Endothelial cell of umbilical vein (primary cell): Measurements from ENCODE around the gene ABI3. TPM values are rescaled to one million over a fixed set of nuclear protein-coding genes. Genes with fewer than 3 reads are reported as not detected.

ENCODE experiments used
- BruUV-seq: library from RNA; stranded (reverse); fragments of 400-500 nt; replicated peaks from 2 replicates; lab custom pipeline; 2021; lab: Mats Ljungman, UMichigan
- CTCF ChIA-PET: fragments of 300-600, 350-600 bp; sonication (Branson Sonifier 250); formaldehyde crosslinking; loops from one replicate; lab custom pipeline; 2021; ENCODE audit warnings: antibody characterized with exemption, inconsistent platforms; lab: Charles Lee
- POLR2A ChIA-PET: fragments of 300-600, 350-600 bp; sonication (Branson Sonifier 250); formaldehyde crosslinking; loops from one replicate; lab custom pipeline; 2021; ENCODE audit warnings: antibody characterized with exemption, inconsistent platforms; lab: Charles Lee
- DNase-seq: peaks from one replicate; pipeline ENCODE4 v3.0.0-alpha.2; 2011; ENCODE audit warnings: low read depth, low spot score
- FAIRE-seq: peaks from 2 replicates; lab custom pipeline; 2011; peaks lifted over from hg19 to GRCh38; lab: Jason Lieb, UNC
- H2AFZ ChIP-seq: 2 replicates; pipeline ENCODE4 v1.6.0; 2012; ENCODE audit warnings: low read depth, low read length, control low read depth, inconsistent platforms
- H3K27ac ChIP-seq: 2 replicates; pipeline ENCODE4 v1.5.1; 2011; ENCODE audit warnings: low read depth, mild to moderate bottlenecking, control low read depth, low read length, moderate library complexity; ENCODE audit not compliant: insufficient read depth
- H3K27me3 ChIP-seq, 2 experiments: 2 replicates each; pipeline versions ENCODE4 v1.6.0 to v1.6.1; 2011; ENCODE audit warnings: low read length in 2 of 2, mixed read lengths in 1 of 2; ENCODE audit not compliant: control insufficient read depth in 2 of 2, insufficient read depth in 2 of 2
- H3K36me3 ChIP-seq, 2 experiments: 2 replicates in 1 of 2; 3 replicates in 1 of 2; pipeline ENCODE4 v1.5.1; 2011; ENCODE audit warnings: low read length in 2 of 2, mild to moderate bottlenecking in 1 of 2, moderate library complexity in 1 of 2; ENCODE audit not compliant: control insufficient read depth in 2 of 2, insufficient read depth in 2 of 2; ENCODE audit errors: extremely low read depth in 1 of 2
- H3K4me1 ChIP-seq: 3 replicates; pipeline ENCODE4 v1.5.1; 2011; ENCODE audit warnings: mild to moderate bottlenecking, low read length; ENCODE audit not compliant: control insufficient read depth, insufficient read depth; ENCODE audit errors: extremely low read depth
- H3K4me2 ChIP-seq: 2 replicates; pipeline ENCODE4 v1.6.1; 2011; ENCODE audit warnings: low read length, control low read depth, mixed read lengths; ENCODE audit not compliant: insufficient read depth
- H3K4me3 ChIP-seq, 3 experiments: fragments of 200-600 bp in 1 of 3; sonication (generic), shearing (Covaris generic) in 1 of 3; replicated peaks in 1 of 3; 2 replicates each; pipeline ENCODE4 v1.5.1; 2011 to 2016; ENCODE audit warnings: control low read depth in 3 of 3, low read length in 3 of 3, mild to moderate bottlenecking in 2 of 3, inconsistent platforms in 1 of 3, low read depth in 1 of 3, moderate library complexity in 1 of 3; ENCODE audit not compliant: insufficient read depth in 1 of 3
- H3K79me2 ChIP-seq: 2 replicates; pipeline ENCODE4 v1.6.0; 2012; ENCODE audit warnings: low read length, inconsistent platforms; ENCODE audit not compliant: control insufficient read depth, insufficient read depth
- H3K9ac ChIP-seq: replicated peaks from 2 replicates; pipeline ENCODE3; 2011; ENCODE audit warnings: low read length, control low read depth; ENCODE audit not compliant: insufficient read depth; ENCODE audit errors: extremely low read depth
- H3K9me1 ChIP-seq: replicated peaks from 3 replicates; pipeline ENCODE4 v1.6.0; 2011; ENCODE audit warnings: mild to moderate bottlenecking, low read length; ENCODE audit not compliant: control insufficient read depth, insufficient read depth; ENCODE audit errors: extremely low read depth
- H3K9me3 ChIP-seq: replicated peaks from 2 replicates; pipeline ENCODE4 v1.5.1; 2012; ENCODE audit warnings: low read length, inconsistent platforms; ENCODE audit not compliant: control insufficient read depth, insufficient read depth
- H4K20me1 ChIP-seq: replicated peaks from 2 replicates; pipeline ENCODE3; 2011; ENCODE audit warnings: mild to moderate bottlenecking, low read length; ENCODE audit not compliant: control insufficient read depth, insufficient read depth; ENCODE audit errors: extremely low read depth
- EZH2 ChIP-seq: IDR thresholded peaks from 2 replicates; pipeline ENCODE4 v1.6.1; 2012; ENCODE audit warnings: borderline replicate concordance, low read depth, mild to moderate bottlenecking, moderate library complexity, low read length, inconsistent platforms; ENCODE audit not compliant: severe bottlenecking
- FOS ChIP-seq: IDR thresholded peaks from 2 replicates; pipeline ENCODE4 v1.6.1; 2011; ENCODE audit warnings: mild to moderate bottlenecking, low read length, moderate library complexity, borderline replicate concordance; ENCODE audit not compliant: insufficient read depth
- GATA2 ChIP-seq: IDR thresholded peaks from 2 replicates; pipeline ENCODE4 v1.7.0; 2011; ENCODE audit warnings: low read depth, mild to moderate bottlenecking, moderate library complexity, mixed read lengths, low read length; ENCODE audit not compliant: insufficient read length, insufficient read depth
- JUN ChIP-seq: IDR thresholded peaks from 2 replicates; pipeline ENCODE4 v1.6.1; 2011; ENCODE audit warnings: borderline replicate concordance, low read depth; ENCODE audit not compliant: insufficient read length, insufficient read depth
- MYC ChIP-seq: IDR thresholded peaks from one replicate; pipeline ENCODE4 v1.6.1; 2011; ENCODE audit warnings: mild to moderate bottlenecking, low read depth, low read length
- POLR2A ChIP-seq: IDR thresholded peaks from 2 replicates; pipeline ENCODE4 v1.6.1; 2012; ENCODE audit warnings: low read depth, mild to moderate bottlenecking, control low read depth, low read length
- POLR2AphosphoS5 ChIP-seq: IDR thresholded peaks from 2 replicates; pipeline ENCODE4 v1.6.1; 2012; ENCODE audit warnings: low read depth, mild to moderate bottlenecking, control low read depth, low read length, moderate library complexity; ENCODE audit not compliant: insufficient read depth
- dilution Hi-C: fragments of 300-500 bp; cut with MboI; formaldehyde crosslinking; loops from one replicate; pipeline ENCODE4 v1.15.0; 2019; ENCODE audit warnings: low sequenced_read_pairs; ENCODE audit not compliant: extremely low pct_ligation_motif_present
- intact Hi-C: fragments of 100-400 bp; cut with micrococcal nuclease; formaldehyde crosslinking; loops from one replicate; pipeline ENCODE4 v1.10.0; 2022
- polyA plus RNA-seq, 4 experiments: library from polyadenylated mRNA; depleted of rRNA in 3 of 4; stranded (reverse) in 3 of 4; unstranded in 1 of 4; fragments of >200 nt; gene quantifications; 2 replicates each; pipeline versions ENCODE4 v1.2.1 to v1.2.3, GENCODE V29; 2011 to 2012; ENCODE audit warnings: missing spikeins in 1 of 4
- total RNA-seq: library from RNA; stranded (reverse); gene quantifications from 2 replicates; pipeline ENCODE4 v1.2.3, GENCODE V29; 2021
- TF ChIP-seq, protein P1 (sequence below): IDR thresholded peaks from 2 replicates; pipeline ENCODE4 v1.6.1; 2011; ENCODE audit not compliant: insufficient read depth, insufficient read length
- TF ChIP-seq, protein P2 (sequence below), 2 donors: IDR thresholded peaks; 1 replicate in 1 of 2; 2 replicates in 1 of 2; pipeline ENCODE4 v1.5.1; 2011; ENCODE audit warnings: low read length in 2 of 2, mild to moderate bottlenecking in 2 of 2, moderate library complexity in 2 of 2, control low read depth in 1 of 2, inconsistent platforms in 1 of 2, low read depth in 1 of 2; ENCODE audit not compliant: insufficient read depth in 1 of 2; ENCODE audit errors: extremely low read depth in 1 of 2

Gene ABI3
- total and polyA plus RNA-seq, 2 donors (not counting 3 experiments of a cell fraction or from before 2014, with no cell fraction given), result 35.2 to 35.5 TPM

DNA sequence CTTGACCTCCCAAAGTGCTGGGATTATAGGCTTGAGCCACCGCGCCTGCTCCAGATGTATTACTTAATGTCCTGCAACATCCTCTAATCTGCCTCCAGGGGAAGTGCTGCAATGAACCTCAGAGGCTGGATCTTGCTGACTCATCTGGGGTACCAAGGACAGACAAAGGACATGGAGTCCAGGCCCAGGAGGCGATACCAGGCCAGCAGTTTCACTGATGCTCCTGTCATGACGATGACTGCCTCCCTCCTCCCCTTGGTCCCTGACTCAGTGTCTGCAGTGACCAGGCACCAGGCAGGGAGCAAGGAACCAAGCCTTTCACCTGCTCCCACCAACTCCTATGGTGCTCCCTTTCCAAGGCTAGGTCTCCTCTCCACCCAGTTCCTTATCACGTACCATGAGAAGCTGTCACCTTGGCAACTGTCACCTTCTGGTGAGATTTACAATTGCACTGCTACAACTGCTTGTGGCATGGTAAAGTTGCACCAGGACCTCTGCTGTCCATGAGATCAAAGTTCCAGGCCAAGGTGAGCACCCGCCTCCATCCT is 41.7 kb downstream of the ABI3 start:
- POLR2A ChIA-PET, result no interaction called here
- TF ChIP-seq POLR2A (no peak), GATA2 (no peak), JUN (no peak), MYC (no peak), EZH2 (no peak), FOS (no peak), POLR2AphosphoS5 (no peak)
- TF ChIP-seq, protein P1, sequence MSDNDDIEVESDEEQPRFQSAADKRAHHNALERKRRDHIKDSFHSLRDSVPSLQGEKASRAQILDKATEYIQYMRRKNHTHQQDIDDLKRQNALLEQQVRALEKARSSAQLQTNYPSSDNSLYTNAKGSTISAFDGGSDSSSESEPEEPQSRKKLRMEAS, result no peak
- TF ChIP-seq, protein P2, sequence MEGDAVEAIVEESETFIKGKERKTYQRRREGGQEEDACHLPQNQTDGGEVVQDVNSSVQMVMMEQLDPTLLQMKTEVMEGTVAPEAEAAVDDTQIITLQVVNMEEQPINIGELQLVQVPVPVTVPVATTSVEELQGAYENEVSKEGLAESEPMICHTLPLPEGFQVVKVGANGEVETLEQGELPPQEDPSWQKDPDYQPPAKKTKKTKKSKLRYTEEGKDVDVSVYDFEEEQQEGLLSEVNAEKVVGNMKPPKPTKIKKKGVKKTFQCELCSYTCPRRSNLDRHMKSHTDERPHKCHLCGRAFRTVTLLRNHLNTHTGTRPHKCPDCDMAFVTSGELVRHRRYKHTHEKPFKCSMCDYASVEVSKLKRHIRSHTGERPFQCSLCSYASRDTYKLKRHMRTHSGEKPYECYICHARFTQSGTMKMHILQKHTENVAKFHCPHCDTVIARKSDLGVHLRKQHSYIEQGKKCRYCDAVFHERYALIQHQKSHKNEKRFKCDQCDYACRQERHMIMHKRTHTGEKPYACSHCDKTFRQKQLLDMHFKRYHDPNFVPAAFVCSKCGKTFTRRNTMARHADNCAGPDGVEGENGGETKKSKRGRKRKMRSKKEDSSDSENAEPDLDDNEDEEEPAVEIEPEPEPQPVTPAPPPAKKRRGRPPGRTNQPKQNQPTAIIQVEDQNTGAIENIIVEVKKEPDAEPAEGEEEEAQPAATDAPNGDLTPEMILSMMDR (IDR thresholded peaks at IDR 0.05; ENCODE audit: extremely low read depth in 1 of 2, insufficient read depth in 1 of 2, low read depth in 1 of 2, low read length in 2 of 2), result no peak
- BruUV-seq, result no TSS peak

More for the DNA sequence above, 41.7 kb downstream of the ABI3 start:
- no peak for FAIRE-seq
- Histone ChIP-seq H3K27ac (no peak overlapping the region), H3K4me3 (no peak overlapping the region), H3K9me3 (no peaks in the 10 kb centered on the region), H2AFZ (no peak overlapping the region), H4K20me1 (no peaks in the 10 kb centered on the region), H3K79me2 (no peaks in the 10 kb centered on the region), H3K4me1 (no peaks in the 10 kb centered on the region), H3K36me3 (no peaks in the 10 kb centered on the region), H3K9ac (no peak overlapping the region), H3K4me2 (no peak overlapping the region), H3K9me1 (no peaks in the 10 kb centered on the region), H3K27me3 (no peaks in the 10 kb centered on the region)
- CTCF ChIA-PET, result interaction anchor here (0.6 kb wide), 1 partner anchor 15 kb away, joined by 3 read pairs; no protein-coding TSS in a partner anchor
- intact Hi-C loops, result no loop called here
- no peak for DNase-seq
- dilution Hi-C loops, result no loop called here
